Sigmoid colon (tissue), 4 donors: ENCODE measurements around the gene ITPR1.

Source experiments
- EP300 ChIP-seq, 4 donors: sonication (generic); formaldehyde crosslinking; IDR thresholded peaks; one replicate each; pipeline ENCODE4 v1.6.1; 2017; ENCODE audit warnings: antibody characterized with exemption in 4 of 4
- POLR2A ChIP-seq, 2 donors: fragments of 450-650 bp; IDR thresholded peaks; one replicate each; pipeline ENCODE4 v1.6.1; 2016; ENCODE audit warnings: antibody characterized with exemption in 2 of 2, mild to moderate bottlenecking in 2 of 2, moderate library complexity in 2 of 2
- POLR2AphosphoS5 ChIP-seq, 4 donors: sonication (generic); formaldehyde crosslinking; IDR thresholded peaks; one replicate each; pipeline ENCODE4 v1.6.1; 2017; ENCODE audit warnings: antibody characterized with exemption in 4 of 4
- TF ChIP-seq, protein P1 (sequence below), 4 experiments: fragments of 450-650 bp in 3 of 4; fragments of 200-600 bp in 1 of 4; IDR thresholded peaks; one replicate each; pipeline ENCODE4 v1.5.1; 2016 to 2019; ENCODE audit warnings: antibody characterized with exemption in 4 of 4, mild to moderate bottlenecking in 3 of 4, moderate library complexity in 2 of 4

DNA sequence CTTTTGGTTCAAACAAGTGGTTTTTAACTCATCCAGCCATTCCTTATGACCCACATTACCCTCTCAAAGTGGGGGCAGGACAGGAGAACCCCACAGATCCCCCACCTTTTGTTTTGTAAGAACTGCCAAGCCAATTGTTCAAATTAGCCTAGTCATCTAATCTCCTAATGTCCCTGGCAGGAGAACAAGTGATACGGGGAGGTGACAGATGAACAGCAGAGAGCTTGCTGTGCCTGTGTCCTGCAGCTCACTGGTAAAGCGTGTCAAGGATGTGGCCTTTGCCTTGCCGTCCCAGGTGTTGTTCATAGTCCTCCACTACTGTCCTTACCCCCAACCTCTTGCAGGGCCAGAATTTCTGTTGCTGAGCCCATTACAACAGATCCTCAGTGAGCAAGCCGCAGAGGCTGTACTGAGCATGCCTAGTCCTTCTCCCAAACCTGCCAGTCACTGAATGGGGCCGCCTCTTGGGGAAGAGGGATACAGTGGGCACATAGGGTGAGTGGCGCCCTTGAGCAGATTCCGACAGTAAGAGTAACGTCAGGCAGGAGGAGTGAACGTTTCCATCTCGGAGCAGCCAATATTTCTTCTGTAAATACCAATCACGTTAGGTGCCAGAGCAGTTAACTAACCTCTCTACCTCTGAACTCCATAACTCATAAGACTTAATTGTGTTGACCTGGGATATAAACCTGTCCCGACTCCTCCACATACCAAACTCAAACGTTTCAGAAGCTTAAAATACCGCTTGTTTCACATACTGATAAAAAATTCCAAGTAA, 87.4 kb downstream of the ITPR1 start:
- TF ChIP-seq, protein P1, sequence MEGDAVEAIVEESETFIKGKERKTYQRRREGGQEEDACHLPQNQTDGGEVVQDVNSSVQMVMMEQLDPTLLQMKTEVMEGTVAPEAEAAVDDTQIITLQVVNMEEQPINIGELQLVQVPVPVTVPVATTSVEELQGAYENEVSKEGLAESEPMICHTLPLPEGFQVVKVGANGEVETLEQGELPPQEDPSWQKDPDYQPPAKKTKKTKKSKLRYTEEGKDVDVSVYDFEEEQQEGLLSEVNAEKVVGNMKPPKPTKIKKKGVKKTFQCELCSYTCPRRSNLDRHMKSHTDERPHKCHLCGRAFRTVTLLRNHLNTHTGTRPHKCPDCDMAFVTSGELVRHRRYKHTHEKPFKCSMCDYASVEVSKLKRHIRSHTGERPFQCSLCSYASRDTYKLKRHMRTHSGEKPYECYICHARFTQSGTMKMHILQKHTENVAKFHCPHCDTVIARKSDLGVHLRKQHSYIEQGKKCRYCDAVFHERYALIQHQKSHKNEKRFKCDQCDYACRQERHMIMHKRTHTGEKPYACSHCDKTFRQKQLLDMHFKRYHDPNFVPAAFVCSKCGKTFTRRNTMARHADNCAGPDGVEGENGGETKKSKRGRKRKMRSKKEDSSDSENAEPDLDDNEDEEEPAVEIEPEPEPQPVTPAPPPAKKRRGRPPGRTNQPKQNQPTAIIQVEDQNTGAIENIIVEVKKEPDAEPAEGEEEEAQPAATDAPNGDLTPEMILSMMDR (IDR thresholded peaks at IDR 0.05): no peak
- TF ChIP-seq EP300 (IDR thresholded peaks at IDR 0.05) (no peak), POLR2A (IDR thresholded peaks at IDR 0.05) (no peak), POLR2AphosphoS5 (IDR thresholded peaks at IDR 0.05) (no peak)
